ENCODE results near the gene TRIM7.
"Not testable (repeated sequence)": the region's sequence is repeated elsewhere in the genome, so short reads cannot be mapped to it uniquely, and the experiment has no call there.

Gene TRIM7

DNA sequence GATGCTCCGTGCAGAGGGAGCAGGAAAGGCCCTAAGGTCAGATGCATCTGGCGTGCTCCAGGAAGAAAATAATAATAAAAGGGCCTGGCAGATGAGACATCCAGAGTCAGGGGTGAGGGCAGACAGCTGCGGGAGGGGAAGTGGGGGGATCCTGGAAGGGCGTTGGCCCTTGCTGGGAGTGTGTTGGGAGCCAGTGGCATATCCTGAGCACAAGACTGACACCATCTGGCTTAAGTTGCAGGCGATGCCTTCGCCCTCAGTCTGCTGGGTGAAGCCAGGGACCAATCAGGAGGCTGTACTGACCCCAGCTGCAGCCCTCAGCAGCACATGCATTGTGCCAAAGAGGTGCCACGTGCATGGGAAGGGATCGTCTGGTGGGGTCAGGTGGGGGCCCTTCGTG lies 53.9 kb downstream of the TRIM7 start:
- DNase-seq (ENCODE audit: low spot score) = no peak

DNA sequence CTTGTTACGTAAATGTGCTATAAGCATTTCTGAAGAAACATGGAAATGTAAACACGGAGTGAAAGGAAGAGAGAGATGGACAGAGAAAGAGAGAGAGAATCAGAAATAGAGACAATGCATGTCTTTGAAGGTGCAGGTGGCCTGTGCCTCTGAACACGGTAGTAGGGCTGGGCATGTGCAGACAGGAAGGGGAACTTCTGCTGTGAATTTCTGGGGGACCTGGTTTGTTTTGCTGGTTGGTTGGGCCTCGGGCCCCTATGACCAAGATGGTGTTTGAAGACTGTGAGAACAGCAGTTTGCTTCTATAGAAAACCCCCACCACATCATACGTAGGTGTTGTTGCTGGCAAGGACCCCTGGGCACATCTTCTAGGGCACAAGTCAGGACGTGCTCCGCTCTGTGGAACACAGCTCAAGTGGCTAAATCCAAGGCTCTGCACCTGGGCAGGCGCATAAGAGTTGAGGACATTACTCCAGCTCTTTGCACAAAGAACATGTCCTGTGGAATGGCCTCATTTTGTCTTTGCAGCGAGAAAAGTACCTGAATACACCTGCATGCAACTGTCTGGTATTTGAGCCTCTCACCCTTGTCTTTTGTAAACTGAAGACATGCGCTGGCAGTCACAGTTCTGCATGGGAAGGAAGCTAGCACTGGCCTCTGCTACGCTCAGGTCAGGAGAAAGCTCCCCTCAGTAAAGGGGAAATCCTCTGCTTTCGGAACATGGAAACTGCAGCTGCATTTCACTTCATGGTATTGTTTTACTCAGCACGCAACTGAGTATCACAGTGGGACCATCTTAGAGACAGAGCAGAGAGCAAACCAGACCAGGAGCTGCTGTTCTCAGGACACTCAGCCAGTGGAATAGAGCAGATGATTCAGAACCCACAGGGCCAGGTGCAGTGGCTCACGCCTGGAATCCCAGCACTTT lies 54.9 kb downstream of the TRIM7 start:
- DNase-seq (ENCODE audit: low spot score) = no peak

DNA sequence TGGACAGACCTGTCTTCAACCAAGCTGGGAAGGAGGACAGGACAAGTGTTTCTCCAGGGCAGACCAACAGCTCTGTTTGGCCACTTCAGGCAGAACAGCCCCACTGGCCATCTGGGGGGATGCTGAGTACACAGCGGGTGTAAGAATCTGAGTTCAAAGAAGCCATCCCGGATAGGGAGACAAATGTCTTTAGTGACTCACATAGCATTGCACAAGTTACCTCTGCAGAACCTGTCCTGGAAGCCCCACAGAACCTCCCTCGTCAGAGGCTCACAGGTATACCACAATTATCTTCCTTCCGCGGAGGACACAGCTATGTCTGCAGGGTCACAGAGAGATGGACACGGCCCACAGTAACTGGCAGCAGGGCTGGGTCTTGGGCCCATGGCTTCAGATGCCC lies 55.6 kb downstream of the TRIM7 start:
- no peak for DNase-seq (ENCODE audit: low spot score)

DNA sequence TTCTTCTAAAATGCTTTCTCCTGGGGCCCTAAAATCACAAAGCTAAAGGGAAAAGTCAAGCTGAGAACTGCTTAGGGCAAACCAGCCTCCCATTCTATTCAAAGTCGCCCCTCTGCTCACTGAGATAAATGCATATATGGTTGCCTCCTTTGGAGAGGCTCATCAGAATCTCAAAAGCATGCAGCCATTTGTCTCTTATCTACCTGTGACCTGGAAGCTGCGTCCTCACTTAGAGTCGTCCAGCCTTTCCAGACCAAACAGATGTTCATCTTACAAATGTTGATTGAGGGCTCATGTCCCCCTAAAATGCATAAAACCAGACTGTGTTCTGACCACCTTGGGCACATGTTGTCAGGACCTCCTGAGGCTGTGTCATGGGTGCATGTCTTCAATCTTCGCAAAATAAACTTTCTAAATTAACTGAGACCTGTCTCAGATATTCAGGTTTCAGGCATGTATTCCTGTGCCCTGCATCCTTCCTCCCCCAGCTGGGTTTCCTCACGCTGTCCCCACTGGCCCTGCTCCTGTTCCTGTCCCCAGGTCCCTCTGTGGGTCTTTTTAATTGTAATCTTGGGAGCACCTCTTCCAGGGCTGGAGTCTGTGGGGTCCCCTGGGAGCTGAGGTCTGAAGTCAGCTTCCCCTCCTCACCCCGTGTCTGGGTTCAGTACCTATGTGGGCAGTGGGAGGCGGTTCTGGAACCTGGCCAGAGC lies 57.9 kb downstream of the TRIM7 start, which contains the start of gene OR2V2:
Gene OR2V2 (plus strand): TSS at position 660 of the 710 bp plus-strand sequence. CDS start 7,357 bp downstream, outside the sequence.
- DNase-seq (ENCODE audit: low spot score) = not testable (repeated sequence)

DNA sequence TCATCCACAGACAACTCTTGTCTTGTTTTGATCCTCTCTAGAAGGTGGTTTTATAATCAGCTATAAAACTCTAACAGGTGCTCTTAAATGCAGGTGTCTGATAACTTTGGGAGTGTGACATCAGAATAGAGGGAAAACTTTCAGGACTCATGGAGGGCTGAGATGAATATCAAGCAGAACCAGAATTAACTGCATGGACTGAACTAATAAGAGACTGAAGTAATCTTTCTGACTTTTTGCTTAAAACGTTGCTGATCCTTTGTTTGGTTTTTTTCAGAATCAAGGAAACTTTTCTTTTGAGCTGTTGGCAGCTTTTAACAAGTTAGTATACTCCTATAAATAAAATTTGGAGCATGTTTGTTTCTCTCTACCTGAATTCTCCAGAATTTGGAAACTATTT lies 59.9 kb downstream of the TRIM7 start:
- DNase-seq (ENCODE audit: low spot score) = no peak
